Measurements from ENCODE around the gene SWAP70.
"Not testable (repeated sequence)": the region's sequence is repeated elsewhere in the genome, so short reads cannot be mapped to it uniquely, and the experiment has no call there.

SWAP70 gene

DNA sequence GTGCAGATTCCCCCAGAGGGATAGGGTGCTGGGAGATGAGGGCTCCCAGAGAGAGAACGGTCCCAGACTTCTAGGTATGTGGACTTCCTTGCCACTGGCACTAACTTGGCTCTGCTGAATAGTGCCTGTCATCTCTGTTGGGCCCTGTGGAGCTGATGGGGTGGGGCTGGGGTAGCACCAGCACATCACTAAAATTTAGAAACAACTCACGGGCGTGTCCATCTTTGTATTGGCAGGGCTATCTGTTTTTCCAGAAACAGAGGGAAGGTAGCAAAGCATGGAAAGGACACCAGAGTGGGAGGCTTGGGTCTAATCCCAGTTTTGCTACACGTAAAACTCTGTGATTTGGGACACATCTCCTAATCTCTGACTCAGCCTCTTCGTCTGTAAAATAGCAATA, 25.8 kb downstream of the SWAP70 start:
- no peak for DNase-seq (ENCODE audit: low read depth in 2 of 2, low spot score in 1 of 2)

DNA sequence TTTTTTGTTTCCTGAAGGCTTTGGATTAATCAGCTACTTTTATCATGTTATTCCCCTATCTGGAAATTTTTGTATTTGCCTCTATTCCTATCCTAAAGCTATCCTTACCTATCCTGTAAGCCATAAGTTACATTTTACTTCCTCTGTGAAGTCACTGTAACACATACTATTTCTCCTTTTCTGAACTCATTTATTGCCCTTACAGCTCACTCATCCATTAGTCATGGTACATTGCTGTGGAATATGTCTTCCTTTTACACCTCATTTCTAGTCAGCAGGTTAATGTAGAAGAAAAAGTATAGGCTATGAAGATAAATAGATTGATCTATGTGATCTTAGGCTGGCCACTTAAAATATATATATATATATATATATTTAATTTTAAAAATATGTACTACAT, 28.0 kb downstream of the SWAP70 start:
- no peak for DNase-seq (ENCODE audit: low read depth in 2 of 2, low spot score in 1 of 2)

DNA sequence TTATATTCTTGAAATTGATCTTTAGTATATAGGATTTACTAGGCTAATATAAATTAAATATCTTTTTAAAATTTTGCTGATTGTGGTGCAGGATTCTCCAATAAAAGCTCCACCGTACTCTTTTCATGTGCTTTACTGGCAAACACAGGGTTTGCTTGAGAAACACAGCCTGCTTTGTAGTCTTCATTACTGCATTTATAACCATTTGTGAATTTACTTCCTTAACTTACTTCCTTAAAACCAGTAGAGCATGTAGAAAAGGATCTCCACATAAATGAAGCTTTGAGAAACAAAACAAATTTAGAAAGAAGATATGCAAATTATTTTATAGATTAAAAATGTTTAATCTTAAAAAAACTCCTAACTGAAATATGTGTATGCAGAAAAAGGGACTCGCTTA, 28.8 kb downstream of the SWAP70 start:
- DNase-seq (ENCODE audit: low read depth in 2 of 2, low spot score in 1 of 2), result no peak

DNA sequence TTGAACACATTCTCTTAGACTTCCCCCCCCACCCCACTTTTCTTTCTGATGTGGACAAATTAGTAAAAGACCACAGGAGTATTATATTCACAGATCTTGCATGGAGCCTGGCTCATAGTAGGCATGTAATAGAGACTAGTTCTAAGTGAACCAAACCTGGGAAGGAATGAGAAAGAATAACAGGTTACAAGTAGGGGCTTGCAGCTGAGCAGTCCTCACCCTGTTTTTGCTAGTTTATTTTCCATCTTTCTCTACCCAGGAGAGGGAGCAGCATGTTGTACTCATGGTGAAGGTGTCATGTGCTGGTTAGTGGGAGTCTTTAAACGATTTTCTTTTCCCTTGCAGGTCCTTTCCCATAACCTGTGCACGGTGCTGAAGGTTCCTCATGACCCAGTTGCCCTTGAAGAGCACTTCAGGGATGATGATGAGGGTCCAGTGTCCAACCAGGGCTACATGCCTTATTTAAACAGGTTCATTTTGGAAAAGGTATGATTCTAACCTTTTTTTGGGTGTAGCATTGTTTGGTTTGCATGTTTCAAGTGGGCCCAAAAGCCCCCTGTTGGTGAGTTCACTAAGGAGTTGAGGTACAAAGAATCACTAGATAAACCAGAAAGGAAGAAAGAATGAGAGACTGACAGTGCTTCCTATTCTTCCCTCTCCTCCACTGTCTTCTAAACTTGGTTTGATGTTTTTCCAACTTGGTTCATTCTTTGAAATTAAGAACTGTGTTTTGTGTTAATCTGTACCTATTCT, 30.1 kb downstream of the SWAP70 start:
- DNase-seq (ENCODE audit: low read depth in 2 of 2, low spot score in 1 of 2), result no peak

DNA sequence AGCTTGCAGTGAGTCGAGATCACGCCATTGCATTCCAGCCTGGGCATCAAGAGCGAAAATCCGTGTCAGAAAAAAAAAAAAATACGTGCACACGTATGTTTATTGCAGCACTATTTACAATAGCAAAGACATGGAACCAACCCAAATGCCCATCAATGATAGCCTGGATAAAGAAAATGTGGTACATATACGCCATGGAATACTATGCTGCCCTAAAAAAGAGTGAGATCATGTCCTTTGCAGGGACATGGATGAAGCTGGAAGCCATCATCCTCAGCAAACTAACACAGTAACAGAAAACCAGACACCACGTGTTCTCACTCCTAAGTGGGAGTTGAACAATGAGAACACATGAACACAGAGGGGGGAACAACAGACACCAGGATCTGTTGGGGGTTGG, 31.4 kb downstream of the SWAP70 start:
- DNase-seq (ENCODE audit: low read depth in 2 of 2, low spot score in 1 of 2), result not testable (repeated sequence)

DNA sequence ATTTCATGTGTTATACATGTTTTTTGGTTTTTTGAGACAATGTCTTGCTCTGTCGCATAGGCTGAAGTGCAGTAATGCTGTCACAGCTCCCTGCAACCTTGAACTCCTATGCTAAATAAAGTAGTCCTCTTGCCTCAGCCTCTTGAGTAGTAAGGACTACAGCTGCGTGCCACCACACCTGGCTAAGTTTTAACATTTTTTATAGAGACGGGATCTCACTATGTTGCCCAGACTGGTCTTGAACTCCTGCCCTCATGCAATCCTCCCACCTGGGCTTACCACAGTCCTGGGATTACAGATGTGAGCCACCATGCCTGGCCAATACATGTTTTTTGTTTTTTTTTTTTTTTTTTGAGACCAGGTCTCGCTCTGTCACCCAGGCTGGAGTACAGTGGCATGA, 33.9 kb downstream of the SWAP70 start:
- DNase-seq (ENCODE audit: low read depth in 2 of 2, low spot score in 1 of 2), result no peak

DNA sequence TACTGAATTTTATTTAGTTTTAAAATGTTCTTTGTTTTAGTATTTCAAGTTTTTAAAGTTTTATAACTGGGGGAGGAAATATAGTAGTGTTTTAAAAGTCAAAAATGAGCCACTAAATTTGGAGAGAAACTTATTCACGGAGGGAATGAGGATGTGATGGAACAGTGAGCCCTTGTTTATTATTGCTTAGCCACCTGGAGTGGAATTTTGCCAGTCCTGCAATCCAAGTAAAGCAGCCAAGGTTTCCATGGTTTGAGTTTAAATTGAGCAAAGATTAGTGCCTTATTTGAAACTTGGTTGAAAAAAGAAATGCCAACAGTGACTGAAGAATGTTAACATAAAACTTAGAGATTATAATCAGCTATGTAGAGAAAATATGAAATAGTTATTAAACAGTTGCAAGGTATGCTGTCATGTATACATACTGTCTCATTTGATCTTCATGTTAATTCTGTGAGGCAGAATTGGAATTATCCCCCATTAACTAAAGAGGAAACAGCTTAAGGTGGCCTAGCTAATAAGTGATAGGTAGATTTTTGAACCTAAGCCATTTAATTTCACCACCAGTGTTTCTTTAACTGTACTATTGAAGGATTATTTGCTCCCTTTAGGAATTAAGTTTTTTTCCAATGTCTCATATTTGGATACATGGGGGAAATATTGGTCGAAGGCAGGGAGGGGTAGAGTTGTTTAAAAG, 36.4 kb downstream of the SWAP70 start:
- no peak for DNase-seq (ENCODE audit: low read depth in 2 of 2, low spot score in 1 of 2)

DNA sequence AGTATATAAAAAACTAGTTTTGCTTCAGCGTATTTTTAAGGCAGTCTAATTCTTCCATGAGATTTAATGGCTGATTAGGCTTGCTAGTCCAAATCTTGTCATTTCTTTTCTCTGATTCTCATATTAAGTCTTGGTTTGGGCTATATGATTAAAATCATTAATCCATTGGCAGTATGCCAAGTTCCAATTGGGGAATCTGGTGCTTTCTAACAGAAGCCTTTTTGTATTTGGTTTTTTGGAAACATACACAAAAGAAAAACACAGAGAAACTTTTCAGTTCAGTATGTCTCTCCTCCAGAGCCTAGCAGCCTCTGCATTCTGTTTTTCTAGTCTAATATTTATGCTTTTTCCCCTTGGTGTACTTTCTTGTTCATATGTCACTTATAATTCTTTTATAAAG, 37.9 kb downstream of the SWAP70 start:
- DNase-seq (ENCODE audit: low read depth in 2 of 2, low spot score in 1 of 2), result no peak

DNA sequence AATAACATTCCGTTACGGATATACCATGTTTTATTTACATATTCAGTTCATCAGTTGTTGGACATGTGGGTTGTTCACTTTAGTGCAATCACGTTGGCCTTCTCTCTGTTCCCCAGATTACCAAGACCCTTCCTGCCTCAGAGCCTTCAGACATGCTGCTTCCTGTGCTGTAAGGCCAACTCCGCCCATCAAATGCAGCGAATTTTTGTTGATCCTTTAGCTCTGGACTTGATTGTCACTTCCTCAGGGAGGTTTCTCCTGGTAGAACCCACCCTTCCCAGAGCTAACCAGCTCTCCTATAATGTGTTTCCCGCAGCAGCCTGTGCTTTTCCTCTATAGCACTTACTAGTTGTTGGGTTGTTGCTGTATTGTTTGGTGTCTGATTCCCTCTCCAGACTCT, 39.4 kb downstream of the SWAP70 start:
- no peak for DNase-seq (ENCODE audit: low read depth in 2 of 2, low spot score in 1 of 2)

DNA sequence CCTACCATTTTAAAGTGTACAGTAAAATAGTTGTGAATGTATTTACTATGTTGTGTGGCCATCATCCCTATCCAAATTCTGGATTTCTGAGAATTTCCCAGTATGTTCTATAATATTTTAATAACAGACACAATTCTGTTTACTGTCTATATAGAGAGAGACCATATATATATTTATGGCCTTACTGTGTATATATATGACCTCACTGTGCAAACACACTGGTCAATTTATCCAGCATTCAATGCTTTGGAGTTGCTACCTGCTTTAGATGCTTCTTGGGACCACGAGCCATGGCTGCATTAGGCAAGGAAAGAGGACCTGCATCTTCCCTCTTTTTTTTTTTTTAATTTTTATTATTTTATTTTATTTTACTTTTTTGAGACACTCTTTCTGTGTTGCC, 40.2 kb downstream of the SWAP70 start:
- DNase-seq (ENCODE audit: low read depth in 2 of 2, low spot score in 1 of 2), result no peak

DNA sequence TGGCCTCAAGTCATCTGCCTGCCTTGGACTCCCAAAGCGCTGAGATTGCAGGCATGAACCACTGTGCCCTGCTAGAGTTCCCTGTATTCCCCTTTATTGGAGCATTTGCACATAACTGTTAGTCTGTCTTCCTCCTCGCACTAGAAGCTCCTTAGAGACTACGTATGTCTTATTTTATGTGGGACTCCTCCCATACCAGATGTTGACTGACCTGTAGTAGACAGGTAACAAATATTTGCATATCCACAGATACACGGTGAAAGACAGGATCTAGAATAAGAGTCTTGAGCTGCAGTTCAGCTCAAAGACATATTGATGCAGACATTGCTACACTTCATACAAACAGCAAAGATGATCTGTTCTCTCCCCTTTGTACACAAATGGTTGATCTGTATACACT, 40.7 kb downstream of the SWAP70 start:
- no peak for DNase-seq (ENCODE audit: low read depth in 2 of 2, low spot score in 1 of 2)

DNA sequence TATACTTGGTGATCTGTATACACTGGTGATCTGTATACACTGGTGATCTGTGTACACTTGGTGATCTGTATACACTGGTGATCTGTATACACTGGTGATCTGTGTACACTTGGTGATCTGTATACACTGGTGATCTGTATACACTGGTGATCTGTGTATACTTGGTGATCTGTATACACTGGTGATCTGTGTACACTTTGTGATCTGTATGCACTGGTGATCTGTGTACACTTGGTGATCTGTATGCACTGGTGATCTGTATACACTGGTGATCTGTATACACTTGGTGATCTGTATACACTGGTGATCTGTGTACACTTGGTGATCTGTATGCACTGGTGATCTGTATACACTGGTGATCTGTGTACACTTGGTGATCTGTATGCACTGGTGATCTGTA, 41.5 kb downstream of the SWAP70 start:
- not testable (repeated sequence) for DNase-seq (ENCODE audit: low read depth in 2 of 2, low spot score in 1 of 2)

DNA sequence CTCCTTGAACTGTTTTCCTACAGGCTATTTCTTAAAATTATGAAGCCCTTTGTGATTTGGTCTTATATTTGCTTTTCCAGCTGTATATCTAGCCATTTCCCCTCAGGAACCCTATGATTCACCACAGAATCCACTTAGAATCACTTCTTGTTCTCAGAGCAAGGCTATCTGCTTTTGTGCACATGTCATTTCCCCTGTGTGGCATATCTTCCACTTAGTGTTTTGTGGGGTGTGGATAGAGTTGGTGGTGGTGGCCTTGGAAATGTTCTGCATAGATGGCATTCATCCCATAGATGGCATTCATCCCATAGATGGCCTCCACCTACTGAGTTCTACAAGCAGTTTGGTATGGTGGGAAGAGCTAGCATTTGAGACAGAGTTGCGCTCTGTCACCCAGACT, 44.7 kb downstream of the SWAP70 start:
- no peak for DNase-seq (ENCODE audit: low read depth in 2 of 2, low spot score in 1 of 2)

DNA sequence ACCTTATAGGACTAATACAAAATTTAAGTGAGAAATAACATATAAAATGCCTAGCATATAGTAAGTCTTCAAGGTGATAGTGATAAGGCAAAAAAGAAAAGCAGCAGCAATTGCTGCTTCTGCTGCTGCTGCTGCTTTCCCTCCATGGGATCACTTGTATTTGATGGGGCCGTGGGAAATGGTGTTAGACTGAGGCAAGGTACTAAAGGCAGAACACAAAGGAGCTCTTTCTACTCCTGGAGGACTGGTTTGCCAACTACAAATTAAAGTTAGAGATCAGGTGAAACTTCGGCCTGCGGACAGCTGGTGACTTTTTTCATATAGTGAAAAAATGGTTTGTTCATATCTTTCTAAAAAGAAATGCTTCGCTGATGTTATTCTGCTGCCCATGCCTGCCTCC, 46.3 kb downstream of the SWAP70 start:
- DNase-seq (ENCODE audit: low read depth in 2 of 2, low spot score in 1 of 2), result no peak

DNA sequence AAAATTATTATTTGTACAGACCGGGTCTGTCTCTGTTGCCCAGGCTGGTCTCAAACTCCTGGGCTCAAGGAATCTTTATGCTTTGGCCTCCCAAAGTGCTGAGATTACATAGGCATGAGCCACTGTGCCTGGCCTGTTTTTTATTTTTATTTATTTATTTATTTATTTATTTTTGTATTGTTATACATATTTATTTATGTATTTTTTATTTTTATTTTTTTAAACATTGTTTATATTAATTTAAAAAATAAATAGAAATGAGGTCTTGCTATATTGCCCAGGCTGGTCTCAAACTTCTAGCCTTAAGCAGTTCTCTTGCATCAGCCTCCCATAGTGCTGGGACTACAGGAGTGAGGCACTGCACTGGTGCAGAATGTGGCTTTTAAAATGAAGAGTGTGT, 47.0 kb downstream of the SWAP70 start:
- no peak for DNase-seq (ENCODE audit: low read depth in 2 of 2, low spot score in 1 of 2)

DNA sequence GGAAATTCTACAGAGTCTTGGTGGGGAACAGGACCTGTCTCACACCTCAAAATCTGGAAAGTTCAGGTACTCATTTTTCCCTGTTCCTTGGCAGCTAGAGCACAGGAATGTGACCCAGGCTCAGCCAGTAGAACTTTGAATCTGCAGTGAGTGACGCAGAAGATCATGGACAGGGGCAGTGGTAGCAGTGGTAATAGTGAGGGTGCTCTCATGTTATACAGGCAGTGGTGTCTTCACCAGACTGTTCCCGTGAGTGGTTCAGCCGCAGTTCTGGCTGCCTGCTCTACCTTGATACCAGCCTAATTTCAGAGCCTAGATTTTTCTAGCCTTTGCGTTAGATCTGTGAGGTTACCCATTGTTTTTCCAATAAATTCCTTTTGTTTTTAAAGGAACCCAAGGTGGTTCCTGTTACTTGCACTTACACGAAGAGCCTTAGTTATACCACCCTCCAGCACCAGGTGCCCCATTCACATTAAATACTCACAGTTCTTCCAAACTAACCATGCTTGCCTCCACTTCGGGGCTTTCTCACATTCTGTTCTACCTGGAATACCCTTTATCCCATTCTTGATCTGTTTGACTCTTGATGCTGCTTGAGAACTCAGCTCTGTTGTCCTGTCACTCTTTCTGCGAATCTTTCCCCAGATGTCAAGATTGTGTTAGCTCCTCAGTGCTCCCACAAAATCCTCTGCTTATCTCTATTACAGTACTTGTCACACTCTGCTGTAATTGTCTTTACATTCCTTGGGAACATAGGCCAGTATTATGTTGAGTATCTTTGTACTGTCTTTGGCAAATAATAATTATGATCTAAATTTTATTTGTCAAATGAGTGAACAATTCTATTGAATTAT, 47.8 kb downstream of the SWAP70 start:
- no peak for DNase-seq (ENCODE audit: low read depth in 2 of 2, low spot score in 1 of 2)

DNA sequence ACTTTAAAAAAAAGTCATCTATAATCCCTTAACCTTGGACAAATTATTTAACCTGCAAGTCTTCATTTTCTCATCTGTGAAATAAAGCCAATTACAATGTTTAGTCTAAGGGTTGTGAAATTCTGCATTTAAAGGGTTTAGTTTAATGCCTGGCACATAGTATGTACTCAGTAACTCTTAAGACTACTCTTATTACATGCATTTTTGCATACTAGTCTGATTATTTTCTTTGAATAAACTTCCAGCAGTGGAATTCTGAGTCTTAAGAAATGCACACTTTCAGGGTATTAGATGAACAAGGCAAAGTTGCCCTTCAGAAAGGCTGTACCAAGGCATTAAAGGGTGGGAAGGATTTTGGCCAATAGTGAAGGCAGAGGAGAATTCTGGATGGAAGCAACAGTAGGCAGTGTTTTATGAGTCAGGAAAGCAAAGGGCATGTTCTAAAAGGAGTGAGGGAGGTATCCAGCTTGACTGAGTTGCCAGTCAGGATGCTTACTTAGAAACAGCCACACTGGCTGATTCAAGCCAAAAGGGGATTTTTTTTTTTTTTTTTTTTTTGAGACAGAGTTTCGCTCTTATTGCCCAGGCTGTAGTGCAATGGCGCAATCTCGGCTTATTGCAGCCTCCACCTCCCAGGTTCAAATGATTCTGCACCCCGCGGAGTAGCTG, 50.5 kb downstream of the SWAP70 start:
- no peak for DNase-seq (ENCODE audit: low read depth in 2 of 2, low spot score in 1 of 2)

DNA sequence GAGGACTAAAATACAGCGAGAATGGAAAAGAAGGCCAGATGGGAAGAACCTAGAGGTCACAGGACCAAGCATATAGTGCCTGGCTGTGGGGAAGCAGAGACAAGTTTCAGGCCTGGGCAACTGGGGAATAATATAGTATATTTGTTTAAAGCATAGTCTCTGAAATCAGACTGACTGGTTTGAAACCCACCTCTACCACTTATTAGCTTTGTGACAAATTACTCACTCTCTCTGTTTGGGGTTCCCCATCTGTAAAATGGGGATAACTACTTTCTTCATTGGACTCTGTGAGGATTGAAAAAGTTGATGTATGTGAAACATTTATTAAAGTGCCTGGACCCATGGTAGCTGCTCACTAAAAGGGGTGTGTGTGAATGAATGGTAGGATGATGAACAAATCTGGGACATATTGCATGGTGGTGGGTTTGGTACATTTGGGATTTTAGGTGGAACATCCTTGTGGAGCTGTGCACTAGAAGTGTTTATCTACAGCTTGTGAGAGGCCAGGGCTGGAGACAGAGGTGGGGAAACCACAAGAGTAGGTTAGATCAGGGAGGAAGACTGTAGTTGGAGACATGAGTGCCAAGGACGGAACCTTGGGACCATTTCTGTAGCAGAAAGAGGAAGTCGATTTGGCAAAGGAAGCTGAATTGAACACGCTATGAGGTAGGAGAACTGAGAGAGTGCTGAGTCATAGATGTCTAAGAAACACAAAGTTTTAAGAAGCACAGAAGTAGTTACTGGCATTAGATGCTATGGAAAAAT, 52.6 kb downstream of the SWAP70 start:
- DNase-seq (ENCODE audit: low read depth in 2 of 2, low spot score in 1 of 2), result no peak

DNA sequence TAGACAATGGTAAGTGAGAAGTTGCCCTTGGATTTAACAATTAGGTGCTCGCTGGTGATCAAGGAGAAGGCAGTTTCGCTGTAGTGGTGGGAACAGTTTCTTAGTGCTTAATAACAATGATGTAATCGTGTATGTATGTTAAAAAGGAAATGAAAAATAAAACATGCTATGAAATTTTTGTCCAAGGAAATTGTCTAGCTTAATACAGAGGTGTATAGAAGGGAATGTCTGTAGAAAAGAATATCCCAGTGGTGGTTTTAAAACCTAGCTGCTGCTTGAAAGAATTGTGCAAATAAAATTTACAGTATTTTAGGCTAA, 53.1 kb downstream of the SWAP70 start:
- DNase-seq (ENCODE audit: low read depth in 2 of 2, low spot score in 1 of 2), result no peak

DNA sequence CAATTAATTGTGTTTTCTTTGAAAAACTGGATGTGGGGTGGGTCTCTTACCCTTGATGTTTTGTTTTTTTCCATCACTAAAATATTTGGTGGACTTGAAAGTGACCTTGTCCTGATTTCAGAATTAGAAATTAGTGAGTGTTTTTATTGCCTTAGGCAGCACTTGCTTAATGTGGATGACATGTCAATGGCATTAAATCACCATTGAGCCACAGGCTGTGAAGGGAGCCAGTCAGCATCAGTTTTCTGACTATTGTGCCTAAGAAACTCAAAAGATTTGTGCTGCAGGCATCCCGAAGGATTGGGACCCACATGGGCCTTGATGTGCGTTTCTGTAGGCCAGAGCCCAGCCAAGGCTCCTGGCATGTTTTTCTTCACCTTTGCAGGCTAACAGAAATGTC, 53.8 kb downstream of the SWAP70 start:
- no peak for DNase-seq (ENCODE audit: low read depth in 2 of 2, low spot score in 1 of 2)

DNA sequence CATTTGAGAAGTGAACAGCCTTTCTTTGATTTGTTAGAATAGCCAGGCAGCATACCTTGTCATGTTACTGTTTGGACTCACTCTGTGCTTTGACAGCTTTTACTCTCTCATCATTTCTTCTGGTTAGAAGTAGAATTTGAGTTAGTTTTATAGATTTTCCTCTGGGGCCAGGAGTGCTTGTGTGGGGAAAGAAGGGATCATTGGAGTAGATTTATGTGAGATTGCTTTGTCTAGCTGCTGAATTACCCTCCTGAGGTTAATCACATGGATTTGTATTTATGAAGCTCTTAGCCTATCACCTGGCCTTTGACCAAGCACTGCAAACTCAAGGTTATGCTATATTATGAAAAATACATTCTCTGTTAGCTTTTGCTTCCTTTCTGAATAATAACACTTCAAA, 54.3 kb downstream of the SWAP70 start:
- no peak for DNase-seq (ENCODE audit: low read depth in 2 of 2, low spot score in 1 of 2)

Measured in stimulated activated CD8-positive, alpha-beta memory T cell treated with anti-CD3 and anti-CD28 coated beads, Interleukin-4, amount 100 ng/mL, for 4 hours (primary cell).